Prostate gland (tissue), 2 donors: ENCODE results near the gene ATP1B4.

ENCODE experiments used
- CTCF ChIP-seq, 4 experiments: fragments of 200-600 bp in 2 of 4; fragments of 450-650 bp in 2 of 4; sonication (generic) in 2 of 4; IDR thresholded peaks; 1 replicate in 3 of 4; 2 replicates in 1 of 4; pipeline ENCODE4 v1.5.1; 2016 to 2019; ENCODE audit warnings: antibody characterized with exemption in 4 of 4, mild to moderate bottlenecking in 2 of 4, moderate library complexity in 2 of 4
- POLR2A ChIP-seq: fragments of 450-650 bp; IDR thresholded peaks from one replicate; pipeline ENCODE4 v1.6.1; 2016; ENCODE audit warnings: antibody characterized with exemption, mild to moderate bottlenecking

- TF ChIP-seq CTCF (IDR thresholded peaks at IDR 0.05): no peak
- no peak for TF ChIP-seq POLR2A
Observed at GRCh38 chrX:120378570-120378969, 16.7 kb downstream of the ATP1B4 start.
